Muscle layer of colon (tissue), 2 donors: ENCODE results near the gene GTF2B.
"Not testable (repeated sequence)": the region's sequence is repeated elsewhere in the genome, so short reads cannot be mapped to it uniquely, and the experiment has no call there.

Experiments used
- H3K27ac ChIP-seq: one replicate; pipeline ENCODE4 v1.7.0; 2013; ENCODE audit warnings: low read depth, mild to moderate bottlenecking, low read length, moderate library complexity
- H3K27me3 ChIP-seq, 2 donors: one replicate each; pipeline ENCODE4 v1.7.0; 2013; ENCODE audit warnings: low read length in 2 of 2, mild to moderate bottlenecking in 2 of 2; ENCODE audit not compliant: insufficient read depth in 2 of 2, control insufficient read depth in 1 of 2
- H3K36me3 ChIP-seq: one replicate; pipeline ENCODE4 v1.7.0; 2013; ENCODE audit warnings: mild to moderate bottlenecking, low read length; ENCODE audit not compliant: insufficient read depth
- H3K4me1 ChIP-seq: one replicate; pipeline ENCODE4 v1.7.0; 2013; ENCODE audit warnings: mild to moderate bottlenecking, low read length; ENCODE audit not compliant: insufficient read depth
- H3K4me3 ChIP-seq, 2 donors: one replicate each; pipeline ENCODE4 v1.7.0; 2013; ENCODE audit warnings: low read length in 2 of 2, low read depth in 1 of 2, mild to moderate bottlenecking in 1 of 2, moderate library complexity in 1 of 2
- H3K9ac ChIP-seq: one replicate; pipeline ENCODE4 v1.7.0; 2013; ENCODE audit warnings: low read length
- H3K9me3 ChIP-seq: one replicate; pipeline ENCODE4 v1.7.0; 2013; ENCODE audit warnings: mild to moderate bottlenecking, low read length
- donor health status: abdominal sarcoma.
- donor health status: Adenocarcinoma of cecum.

GTF2B gene

GRCh38 chr1:88891318-88891950 lies at the start of gene GTF2B:
GTF2B (minus strand) TSS chr1:88891567; CDS start chr1:88891499, 68 bp downstream.
- Histone ChIP-seq H3K4me3 (peak within 1 kb of the TSS; percentile 69 to 92), H3K9me3 (no peaks in the 10 kb centered on the region), H3K36me3 (no peaks in the 10 kb centered on the region), H3K9ac (peak within 1 kb of the TSS; percentile 83), H3K27me3 (no peaks in the 10 kb centered on the region), H3K4me1 (peaks cover 20% of the 10 kb centered on the region), H3K27ac (peak within 1 kb of the TSS; percentile 92)

- H3K27ac ChIP-seq, result not testable (repeated sequence)
- H3K36me3 ChIP-seq, result peaks cover 32% of the 10 kb centered on the region
These were observed 47.2 kb upstream of the GTF2B start for GRCh38 chr1:88938528-88938927.

GRCh38 chr1:88936760-88937342 lies 45.5 kb upstream of the GTF2B start:
- H3K36me3 ChIP-seq, result peaks cover 19% of the 10 kb centered on the region
- H3K9me3 ChIP-seq, result no peaks in the 10 kb centered on the region
- H3K27me3 ChIP-seq, result no peaks in the 10 kb centered on the region
- no peak overlapping the region for H3K4me3 ChIP-seq
- no peak overlapping the region for H3K9ac ChIP-seq
- no peak overlapping the region for H3K27ac ChIP-seq
- no peaks in the 10 kb centered on the region for H3K4me1 ChIP-seq

More at GRCh38 chr1:88938528-88938927, 47.2 kb upstream of the GTF2B start:
- H3K9me3 ChIP-seq, H3K4me3 ChIP-seq, H3K9ac ChIP-seq, H3K27me3 ChIP-seq, H3K4me1 ChIP-seq: not testable (repeated sequence)

- Histone ChIP-seq H3K27ac (no peak overlapping the region), H3K4me3 (no peak overlapping the region), H3K9me3 (no peaks in the 10 kb centered on the region), H3K4me1 (no peaks in the 10 kb centered on the region), H3K9ac (no peak overlapping the region), H3K36me3 (peaks cover 19% of the 10 kb centered on the region), H3K27me3 (no peaks in the 10 kb centered on the region)
These were observed 44.8 kb upstream of the GTF2B start for GRCh38 chr1:88936223-88936523.

GRCh38 chr1:88935522-88936222 lies 44.3 kb upstream of the GTF2B start:
- Histone ChIP-seq H3K36me3 (peaks cover 16% of the 10 kb centered on the region), H3K27ac (no peak overlapping the region), H3K4me3 (no peak overlapping the region), H3K4me1 (no peaks in the 10 kb centered on the region), H3K9me3 (no peaks in the 10 kb centered on the region), H3K9ac (no peak overlapping the region), H3K27me3 (no peaks in the 10 kb centered on the region)

GRCh38 chr1:88930176-88930575 lies 38.8 kb upstream of the GTF2B start:
- H3K4me1 ChIP-seq, H3K9ac ChIP-seq, H3K36me3 ChIP-seq: not testable (repeated sequence)

GRCh38 chr1:88923224-88923623 lies 31.9 kb upstream of the GTF2B start:
- H3K9ac ChIP-seq, result no peak overlapping the region
- H3K27me3 ChIP-seq, result no peaks in the 10 kb centered on the region
- H3K27ac ChIP-seq, result no peak overlapping the region
- no peaks in the 10 kb centered on the region for H3K36me3 ChIP-seq
- H3K9me3 ChIP-seq, result peaks cover 4% of the 10 kb centered on the region
- no peak overlapping the region for H3K4me3 ChIP-seq
- H3K4me1 ChIP-seq, result no peaks in the 10 kb centered on the region

More at GRCh38 chr1:88930176-88930575, 38.8 kb upstream of the GTF2B start:
- not testable (repeated sequence) for H3K9me3 ChIP-seq, H3K27ac ChIP-seq, H3K4me3 ChIP-seq, H3K27me3 ChIP-seq

GRCh38 chr1:88922214-88922613 lies 30.8 kb upstream of the GTF2B start:
- H3K27me3 ChIP-seq, result no peaks in the 10 kb centered on the region
- no peaks in the 10 kb centered on the region for H3K4me1 ChIP-seq
- H3K27ac ChIP-seq, result no peak overlapping the region
- H3K4me3 ChIP-seq, result no peak overlapping the region
- peaks cover 11% of the 10 kb centered on the region for H3K9me3 ChIP-seq
- no peak overlapping the region for H3K9ac ChIP-seq
- no peaks in the 10 kb centered on the region for H3K36me3 ChIP-seq

- H3K9ac ChIP-seq, result no peak overlapping the region
- no peak overlapping the region for H3K27ac ChIP-seq
- peaks cover 15% of the 10 kb centered on the region for H3K9me3 ChIP-seq
- H3K4me3 ChIP-seq, result no peak overlapping the region
- H3K4me1 ChIP-seq, result no peaks in the 10 kb centered on the region
- no peaks in the 10 kb centered on the region for H3K27me3 ChIP-seq
- H3K36me3 ChIP-seq, result no peaks in the 10 kb centered on the region
These were observed 29.5 kb upstream of the GTF2B start for GRCh38 chr1:88920845-88921244.

- H3K9ac ChIP-seq, result no peak overlapping the region
- peaks cover 15% of the 10 kb centered on the region for H3K9me3 ChIP-seq
- H3K4me3 ChIP-seq, result no peak overlapping the region
- no peak overlapping the region for H3K27ac ChIP-seq
- no peaks in the 10 kb centered on the region for H3K4me1 ChIP-seq
- no peaks in the 10 kb centered on the region for H3K27me3 ChIP-seq
- no peaks in the 10 kb centered on the region for H3K36me3 ChIP-seq
These were observed 26.1 kb upstream of the GTF2B start for GRCh38 chr1:88917321-88918025.

- no peak overlapping the region for H3K4me3 ChIP-seq
- no peaks in the 10 kb centered on the region for H3K36me3 ChIP-seq
- H3K27ac ChIP-seq, result no peak overlapping the region
- H3K4me1 ChIP-seq, result no peaks in the 10 kb centered on the region
- no peak overlapping the region for H3K9ac ChIP-seq
- H3K9me3 ChIP-seq, result peaks cover 15% of the 10 kb centered on the region
- no peaks in the 10 kb centered on the region for H3K27me3 ChIP-seq
These were observed 25.5 kb upstream of the GTF2B start for GRCh38 chr1:88916883-88917282.
